ENCODE results near the gene SCFD2. TPM values are rescaled to one million over a fixed set of nuclear protein-coding genes. Genes with fewer than 3 reads are reported as not detected.

SCFD2 gene
- total RNA-seq, 4 donors from 2014 or later, result 12.7 to 23.7 (median 18.3) TPM

DNA sequence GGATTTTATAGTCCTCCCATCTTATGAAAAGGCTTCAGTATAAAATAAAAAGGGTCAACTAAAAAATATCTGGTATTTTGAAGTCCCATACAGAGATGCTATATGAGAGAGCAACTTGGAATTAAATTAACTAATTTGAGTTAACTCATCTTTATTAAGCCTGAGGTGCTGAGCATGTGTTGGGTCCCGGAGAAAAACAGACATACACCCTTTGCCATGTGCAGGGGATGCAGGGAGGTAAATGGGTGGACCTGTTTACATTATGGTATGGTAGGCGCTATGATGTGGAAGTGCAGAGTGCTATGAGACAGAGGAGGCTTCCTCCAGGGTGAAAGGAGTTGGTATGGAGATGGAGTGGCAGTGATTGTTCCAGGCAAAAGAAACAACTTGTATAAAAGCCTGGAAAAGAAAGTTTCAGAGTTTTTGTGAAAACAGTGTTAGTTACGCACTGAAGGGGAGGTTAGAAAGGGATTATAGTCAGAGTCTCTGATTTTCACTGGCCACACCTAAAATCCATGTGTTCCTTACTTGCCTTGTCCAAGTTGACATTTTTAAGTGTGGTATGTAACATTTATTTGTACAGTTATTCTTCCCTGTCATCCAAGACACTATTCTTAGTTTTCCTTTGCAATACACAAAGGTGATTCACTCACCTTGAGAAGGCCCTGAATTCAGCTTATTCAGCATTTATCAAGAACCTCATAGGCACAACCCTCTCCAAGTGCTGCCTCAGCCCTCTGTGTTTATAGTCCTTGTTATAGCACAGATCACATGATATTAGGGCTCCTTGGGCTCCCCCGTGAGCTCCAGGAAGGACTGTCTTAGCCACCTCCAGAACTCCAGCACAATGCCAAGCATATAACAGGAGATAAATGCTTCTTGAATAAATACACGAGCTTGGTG is 351.7 kb downstream of the SCFD2 start:
- DNase-seq, result no peak
- no peak overlapping the region for H3K4me3 ChIP-seq
- no peaks in the 10 kb centered on the region for H3K36me3 ChIP-seq
- TF ChIP-seq POLR2AphosphoS5 (IDR thresholded peaks at IDR 0.05), result no peak
- no peak for TF ChIP-seq POLR2A (IDR thresholded peaks at IDR 0.05)
- TF ChIP-seq CTCF (IDR thresholded peaks at IDR 0.05), result no peak
- no peak for TF ChIP-seq EP300 (IDR thresholded peaks at IDR 0.05; ENCODE audit: low read depth)
- 85 to 92% methylated on average over 5 of the region's 5 CpGs for WGBS, 2 donors (ENCODE audit: low coverage in 1 of 2)
- in situ Hi-C loops (cut with MboI; ENCODE audit: low pct_ligation_motif_present in 1 of 4, low pct_unique_long_range_greater_than_20kb in 1 of 4, low sequenced_read_pairs in 3 of 4), result loop anchor here (10.0 to 25.0 kb wide), 7 partner anchors 348 to 1248 kb away; partner anchors contain the start of genes PDGFRA (in 1 of the 4) and SCFD2 (in 1 of the 4)
- H3K27ac ChIP-seq, result no peak overlapping the region
- intact Hi-C loops (cut with DNase I; ENCODE audit: low total_unique reads), result no loop called here
- no peaks in the 10 kb centered on the region for H3K27me3 ChIP-seq
- H3K9me3 ChIP-seq, result no peaks in the 10 kb centered on the region
- peaks cover 0 to 27% (median 5%) of the 10 kb centered on the region in 4 donors for H3K4me1 ChIP-seq

DNA sequence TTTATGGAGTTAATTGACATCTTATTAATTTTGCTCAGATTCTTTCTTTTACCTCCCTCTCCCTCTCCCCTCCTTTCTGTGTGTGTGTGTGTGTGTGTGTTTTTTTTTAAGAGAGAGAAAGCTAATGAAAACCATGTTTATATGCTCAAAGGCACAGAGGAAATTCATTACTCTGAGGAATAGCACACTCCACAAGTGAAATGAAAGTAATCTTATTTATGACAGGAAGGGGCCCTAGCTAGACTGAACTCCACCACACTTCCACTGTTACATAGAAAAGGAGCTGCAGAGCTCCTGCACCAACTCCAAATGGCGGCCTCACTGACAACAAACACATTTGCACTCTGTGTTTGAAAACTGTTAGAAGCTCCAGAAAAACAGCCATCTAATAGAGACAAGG is 353.1 kb downstream of the SCFD2 start:
- intact Hi-C loops (cut with DNase I; ENCODE audit: low total_unique reads) (no loop called here), in situ Hi-C loops (cut with MboI; ENCODE audit: low pct_ligation_motif_present in 1 of 4, low pct_unique_long_range_greater_than_20kb in 1 of 4, low sequenced_read_pairs in 3 of 4) (loop anchor here (10.0 to 25.0 kb wide), 7 partner anchors 350 to 1250 kb away; partner anchors contain the start of genes PDGFRA (in 1 of the 4) and SCFD2 (in 1 of the 4))
- no peak for DNase-seq
- Histone ChIP-seq H3K27me3 (no peaks in the 10 kb centered on the region), H3K4me3 (no peak overlapping the region), H3K36me3 (no peaks in the 10 kb centered on the region), H3K4me1 (peaks cover 0 to 27% (median 5%) of the 10 kb centered on the region in 4 donors), H3K27ac (peak overlapping the region in 1 of 4 donors; percentile 42), H3K9me3 (no peaks in the 10 kb centered on the region)
- TF ChIP-seq POLR2A (IDR thresholded peaks at IDR 0.05), result no peak
- 68% methylated on average over 1 of the region's 1 CpG; no CpG with 5 or more reads in 1 of the 2 donors for WGBS, 2 donors (ENCODE audit: low coverage in 1 of 2)

GRCh38 chr4:53011259-53011905 is 354.5 kb downstream of the SCFD2 start:
- peak overlapping the region in 2 of 4 donors; percentile 7 to 36 for H3K27ac ChIP-seq

GRCh38 chr4:53010318-53010717 is 355.5 kb downstream of the SCFD2 start:
- peak; percentile 29 for TF ChIP-seq EP300 (IDR thresholded peaks at IDR 0.05; ENCODE audit: low read depth)
- TF ChIP-seq POLR2A (IDR thresholded peaks at IDR 0.05), result no peak
- peak; percentile 48 to 68 (median 51) for TF ChIP-seq POLR2AphosphoS5 (IDR thresholded peaks at IDR 0.05)
- no peak for TF ChIP-seq CTCF (IDR thresholded peaks at IDR 0.05)
- Histone ChIP-seq H3K27me3 (no peaks in the 10 kb centered on the region), H3K4me3 (no peak overlapping the region), H3K27ac (peak overlapping the region in 1 of 4 donors; percentile 17), H3K9me3 (no peaks in the 10 kb centered on the region), H3K36me3 (no peaks in the 10 kb centered on the region), H3K4me1 (peaks cover 0 to 27% (median 5%) of the 10 kb centered on the region in 4 donors)
- in situ Hi-C loops (cut with MboI; ENCODE audit: low pct_ligation_motif_present in 1 of 4, low pct_unique_long_range_greater_than_20kb in 1 of 4, low sequenced_read_pairs in 3 of 4), result loop anchor here (10.0 to 25.0 kb wide), 7 partner anchors 352 to 1252 kb away; partner anchors contain the start of genes PDGFRA (in 1 of the 4) and SCFD2 (in 1 of the 4)
- 65 to 67% methylated on average over 4 to 5 of the region's 5 CpGs for WGBS, 2 donors (ENCODE audit: low coverage in 1 of 2)
- no peak for DNase-seq
- intact Hi-C loops (cut with DNase I; ENCODE audit: low total_unique reads), result no loop called here

More at GRCh38 chr4:53011259-53011905, 354.5 kb downstream of the SCFD2 start:
- no peak overlapping the region for H3K4me3 ChIP-seq
- TF ChIP-seq EP300 (IDR thresholded peaks at IDR 0.05; ENCODE audit: low read depth) (no peak), POLR2A (IDR thresholded peaks at IDR 0.05) (no peak), POLR2AphosphoS5 (IDR thresholded peaks at IDR 0.05) (no peak)
- no peak for DNase-seq
- H3K27me3 ChIP-seq, result no peaks in the 10 kb centered on the region
- intact Hi-C loops (cut with DNase I; ENCODE audit: low total_unique reads), result no loop called here
- H3K36me3 ChIP-seq, result no peaks in the 10 kb centered on the region
- H3K4me1 ChIP-seq, result peaks cover 0 to 27% (median 5%) of the 10 kb centered on the region in 4 donors
- 49 to 59% methylated on average over 2 of the region's 2 CpGs for whole genome bisulfite sequencing, 2 donors (ENCODE audit: low coverage in 1 of 2)
- in situ Hi-C loops (cut with MboI; ENCODE audit: low pct_ligation_motif_present in 1 of 4, low pct_unique_long_range_greater_than_20kb in 1 of 4, low sequenced_read_pairs in 3 of 4), result loop anchor here (10.0 to 25.0 kb wide), 7 partner anchors 351 to 1251 kb away; partner anchors contain the start of genes PDGFRA (in 1 of the 4) and SCFD2 (in 1 of the 4)
- H3K9me3 ChIP-seq, result no peaks in the 10 kb centered on the region
